ENCODE data around the gene RPH3AL.

RPH3AL gene

GRCh38 chr17:312476-313148, 40.0 kb downstream of the RPH3AL start:
- Histone ChIP-seq H3K4me1 (ENCODE audit: control insufficient read depth, insufficient read depth, low read length) (peaks cover under 1% of the 10 kb centered on the region), H3K27me3 (ENCODE audit: control insufficient read depth, insufficient read depth, low read length) (no peaks in the 10 kb centered on the region), H3K36me3 (ENCODE audit: control insufficient read depth, insufficient read depth, low read length) (no peaks in the 10 kb centered on the region), H3K4me3 (ENCODE audit: low read length) (no peak overlapping the region), H3K27ac (ENCODE audit: low read depth, low read length) (no peak overlapping the region), H3K9ac (ENCODE audit: low read length) (no peak overlapping the region)

GRCh38 chr17:311119-311782, 41.4 kb downstream of the RPH3AL start:
- H3K4me1 ChIP-seq (ENCODE audit: control insufficient read depth, insufficient read depth, low read length) = peaks cover 4% of the 10 kb centered on the region
- no peak overlapping the region for H3K4me3 ChIP-seq (ENCODE audit: low read length)
- no peaks in the 10 kb centered on the region for H3K36me3 ChIP-seq (ENCODE audit: control insufficient read depth, insufficient read depth, low read length)
- H3K27ac ChIP-seq (ENCODE audit: low read depth, low read length) = no peak overlapping the region
- H3K9ac ChIP-seq (ENCODE audit: low read length) = no peak overlapping the region
- no peaks in the 10 kb centered on the region for H3K27me3 ChIP-seq (ENCODE audit: control insufficient read depth, insufficient read depth, low read length)

GRCh38 chr17:310111-311010, 42.2 kb downstream of the RPH3AL start:
- H3K9ac ChIP-seq (ENCODE audit: low read length) = no peak overlapping the region
- H3K36me3 ChIP-seq (ENCODE audit: control insufficient read depth, insufficient read depth, low read length) = no peaks in the 10 kb centered on the region
- peaks cover 4% of the 10 kb centered on the region for H3K4me1 ChIP-seq (ENCODE audit: control insufficient read depth, insufficient read depth, low read length)
- H3K27ac ChIP-seq (ENCODE audit: low read depth, low read length) = no peak overlapping the region
- H3K27me3 ChIP-seq (ENCODE audit: control insufficient read depth, insufficient read depth, low read length) = no peaks in the 10 kb centered on the region
- H3K4me3 ChIP-seq (ENCODE audit: low read length) = no peak overlapping the region

GRCh38 chr17:309361-309888, 43.2 kb downstream of the RPH3AL start:
- Histone ChIP-seq H3K4me1 (ENCODE audit: control insufficient read depth, insufficient read depth, low read length) (peaks cover 4% of the 10 kb centered on the region), H3K36me3 (ENCODE audit: control insufficient read depth, insufficient read depth, low read length) (no peaks in the 10 kb centered on the region), H3K4me3 (ENCODE audit: low read length) (no peak overlapping the region), H3K9ac (ENCODE audit: low read length) (no peak overlapping the region), H3K27ac (ENCODE audit: low read depth, low read length) (no peak overlapping the region), H3K27me3 (ENCODE audit: control insufficient read depth, insufficient read depth, low read length) (no peaks in the 10 kb centered on the region)

GRCh38 chr17:307741-308507, 44.7 kb downstream of the RPH3AL start:
- H3K4me3 ChIP-seq (ENCODE audit: low read length) = no peak overlapping the region
- H3K4me1 ChIP-seq (ENCODE audit: control insufficient read depth, insufficient read depth, low read length) = peaks cover 4% of the 10 kb centered on the region
- no peaks in the 10 kb centered on the region for H3K27me3 ChIP-seq (ENCODE audit: control insufficient read depth, insufficient read depth, low read length)
- H3K27ac ChIP-seq (ENCODE audit: low read depth, low read length) = peak overlapping the region; percentile 14
- H3K36me3 ChIP-seq (ENCODE audit: control insufficient read depth, insufficient read depth, low read length) = no peaks in the 10 kb centered on the region
- no peak overlapping the region for H3K9ac ChIP-seq (ENCODE audit: low read length)

- H3K27ac ChIP-seq (ENCODE audit: low read depth, low read length) = peak overlapping the region; percentile 14
- no peaks in the 10 kb centered on the region for H3K27me3 ChIP-seq (ENCODE audit: control insufficient read depth, insufficient read depth, low read length)
- H3K4me3 ChIP-seq (ENCODE audit: low read length) = no peak overlapping the region
- H3K36me3 ChIP-seq (ENCODE audit: control insufficient read depth, insufficient read depth, low read length) = no peaks in the 10 kb centered on the region
- no peak overlapping the region for H3K9ac ChIP-seq (ENCODE audit: low read length)
- peaks cover 4% of the 10 kb centered on the region for H3K4me1 ChIP-seq (ENCODE audit: control insufficient read depth, insufficient read depth, low read length)
Measured at GRCh38 chr17:307295-307691, 45.3 kb downstream of the RPH3AL start.

GRCh38 chr17:306536-307294, 45.9 kb downstream of the RPH3AL start:
- no peaks in the 10 kb centered on the region for H3K36me3 ChIP-seq (ENCODE audit: control insufficient read depth, insufficient read depth, low read length)
- H3K4me3 ChIP-seq (ENCODE audit: low read length) = no peak overlapping the region
- peaks cover 4% of the 10 kb centered on the region for H3K4me1 ChIP-seq (ENCODE audit: control insufficient read depth, insufficient read depth, low read length)
- H3K27me3 ChIP-seq (ENCODE audit: control insufficient read depth, insufficient read depth, low read length) = no peaks in the 10 kb centered on the region
- H3K27ac ChIP-seq (ENCODE audit: low read depth, low read length) = no peak overlapping the region
- no peak overlapping the region for H3K9ac ChIP-seq (ENCODE audit: low read length)

GRCh38 chr17:306116-306515, 46.5 kb downstream of the RPH3AL start:
- no peak overlapping the region for H3K4me3 ChIP-seq (ENCODE audit: low read length)
- H3K9ac ChIP-seq (ENCODE audit: low read length) = no peak overlapping the region
- no peaks in the 10 kb centered on the region for H3K36me3 ChIP-seq (ENCODE audit: control insufficient read depth, insufficient read depth, low read length)
- peaks cover 4% of the 10 kb centered on the region for H3K4me1 ChIP-seq (ENCODE audit: control insufficient read depth, insufficient read depth, low read length)
- no peaks in the 10 kb centered on the region for H3K27me3 ChIP-seq (ENCODE audit: control insufficient read depth, insufficient read depth, low read length)
- H3K27ac ChIP-seq (ENCODE audit: low read depth, low read length) = no peak overlapping the region

- H3K36me3 ChIP-seq (ENCODE audit: control insufficient read depth, insufficient read depth, low read length) = no peaks in the 10 kb centered on the region
Measured at GRCh38 chr17:305090-305976, 47.3 kb downstream of the RPH3AL start.

GRCh38 chr17:304461-304860, 48.1 kb downstream of the RPH3AL start:
- Histone ChIP-seq H3K27ac (ENCODE audit: low read depth, low read length) (no peak overlapping the region), H3K9ac (ENCODE audit: low read length) (no peak overlapping the region), H3K36me3 (ENCODE audit: control insufficient read depth, insufficient read depth, low read length) (no peaks in the 10 kb centered on the region), H3K4me1 (ENCODE audit: control insufficient read depth, insufficient read depth, low read length) (peaks cover 4% of the 10 kb centered on the region), H3K27me3 (ENCODE audit: control insufficient read depth, insufficient read depth, low read length) (no peaks in the 10 kb centered on the region), H3K4me3 (ENCODE audit: low read length) (no peak overlapping the region)

More at GRCh38 chr17:305090-305976, 47.3 kb downstream of the RPH3AL start:
- no peak overlapping the region for H3K9ac ChIP-seq (ENCODE audit: low read length)
- H3K27ac ChIP-seq (ENCODE audit: low read depth, low read length) = no peak overlapping the region
- H3K27me3 ChIP-seq (ENCODE audit: control insufficient read depth, insufficient read depth, low read length) = no peaks in the 10 kb centered on the region
- peaks cover 4% of the 10 kb centered on the region for H3K4me1 ChIP-seq (ENCODE audit: control insufficient read depth, insufficient read depth, low read length)
- no peak overlapping the region for H3K4me3 ChIP-seq (ENCODE audit: low read length)

GRCh38 chr17:303168-303567, 49.4 kb downstream of the RPH3AL start:
- no peaks in the 10 kb centered on the region for H3K27me3 ChIP-seq (ENCODE audit: control insufficient read depth, insufficient read depth, low read length)
- no peaks in the 10 kb centered on the region for H3K36me3 ChIP-seq (ENCODE audit: control insufficient read depth, insufficient read depth, low read length)
- peaks cover 6% of the 10 kb centered on the region for H3K4me1 ChIP-seq (ENCODE audit: control insufficient read depth, insufficient read depth, low read length)
- no peak overlapping the region for H3K9ac ChIP-seq (ENCODE audit: low read length)
- no peak overlapping the region for H3K4me3 ChIP-seq (ENCODE audit: low read length)
- no peak overlapping the region for H3K27ac ChIP-seq (ENCODE audit: low read depth, low read length)

Measured in rectal smooth muscle tissue (tissue), 1 donor.